T follicular helper cell (primary cell): ENCODE measurements around the gene TMEM179.

Experiments
- DNase-seq: peaks from one replicate; pipeline ENCODE4 v3.0.0-alpha.2; 2020; ENCODE audit warnings: low read depth

The TMEM179 gene

DNA sequence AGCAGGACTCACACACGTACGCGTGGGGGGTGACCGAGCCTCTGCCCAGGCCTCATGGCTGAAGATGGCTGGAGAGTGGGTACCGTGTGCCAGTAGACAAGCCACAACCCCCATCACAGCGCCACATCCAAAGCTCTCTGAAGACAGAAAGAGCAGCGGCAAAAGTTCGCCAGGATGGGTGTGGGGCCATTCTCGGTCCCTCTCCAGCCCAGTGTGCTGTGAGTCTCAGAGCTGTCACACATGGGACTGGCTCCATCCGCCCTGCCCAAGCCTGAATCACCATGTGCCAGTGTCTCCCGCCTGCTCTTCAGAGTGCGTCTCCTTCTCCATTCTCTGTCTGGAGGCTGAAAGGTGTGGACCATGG lies 5.7 kb downstream of the TMEM179 start:
- DNase-seq = no peak

DNA sequence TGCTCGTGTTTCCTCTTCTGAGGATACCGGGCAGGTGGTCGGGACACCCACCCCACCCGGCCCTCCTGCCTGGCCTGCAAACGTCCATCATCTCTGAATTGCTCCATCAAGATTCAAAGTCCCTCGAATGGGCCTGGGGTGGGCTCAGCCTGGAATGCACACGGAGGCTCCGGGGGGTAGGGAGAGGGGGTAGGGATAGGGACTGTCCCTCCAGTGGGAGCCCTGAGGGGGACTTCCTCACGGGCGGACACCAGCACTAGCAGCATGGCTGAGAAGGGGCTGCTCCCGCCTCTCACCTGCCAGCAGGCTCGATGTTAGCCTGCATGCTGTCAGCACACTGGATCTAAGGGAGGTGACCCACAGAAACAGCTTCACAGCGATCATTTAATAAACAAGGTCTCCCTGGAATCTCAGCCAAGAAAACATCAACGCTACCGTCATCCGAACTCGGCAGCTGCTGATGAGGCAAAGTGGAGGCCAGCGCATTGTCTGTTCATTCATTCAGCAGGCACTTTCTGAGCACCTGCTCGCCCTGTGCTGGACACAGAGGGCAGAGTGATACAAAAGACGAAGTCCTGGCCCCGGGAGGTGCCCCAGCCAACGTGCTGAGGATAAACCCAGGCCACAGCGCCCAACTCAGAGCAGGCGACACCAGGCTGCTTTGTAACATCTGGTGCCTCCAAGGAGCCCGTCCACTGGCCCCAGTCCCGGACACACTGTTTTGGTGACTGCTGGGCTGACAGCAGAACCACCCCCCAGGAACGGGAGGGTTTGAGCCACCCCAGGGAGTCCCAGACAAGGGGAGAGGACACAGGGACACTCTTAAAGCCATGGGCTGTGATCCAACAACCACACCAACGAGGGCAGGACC lies 6.3 kb downstream of the TMEM179 start:
- no peak for DNase-seq

DNA sequence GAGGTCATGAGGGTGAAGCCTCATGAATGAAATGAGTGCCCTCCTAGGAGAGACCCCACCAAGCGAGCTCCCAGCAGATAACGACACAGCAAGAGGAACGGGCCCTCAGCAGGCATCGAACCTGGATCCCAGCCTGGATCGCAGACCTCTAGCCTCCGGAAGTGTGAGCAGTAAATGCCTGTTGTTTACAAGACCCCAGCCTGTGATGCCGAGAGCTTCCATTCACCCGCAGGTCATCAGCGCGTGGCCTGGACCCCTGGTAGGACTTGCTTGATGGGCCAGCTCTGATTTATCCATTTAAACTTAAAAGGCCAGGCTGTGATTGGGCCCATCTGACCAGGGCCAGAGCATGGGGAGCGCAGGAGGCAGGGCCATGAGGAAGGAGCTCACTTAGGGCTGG lies 7.0 kb downstream of the TMEM179 start:
- no peak for DNase-seq

DNA sequence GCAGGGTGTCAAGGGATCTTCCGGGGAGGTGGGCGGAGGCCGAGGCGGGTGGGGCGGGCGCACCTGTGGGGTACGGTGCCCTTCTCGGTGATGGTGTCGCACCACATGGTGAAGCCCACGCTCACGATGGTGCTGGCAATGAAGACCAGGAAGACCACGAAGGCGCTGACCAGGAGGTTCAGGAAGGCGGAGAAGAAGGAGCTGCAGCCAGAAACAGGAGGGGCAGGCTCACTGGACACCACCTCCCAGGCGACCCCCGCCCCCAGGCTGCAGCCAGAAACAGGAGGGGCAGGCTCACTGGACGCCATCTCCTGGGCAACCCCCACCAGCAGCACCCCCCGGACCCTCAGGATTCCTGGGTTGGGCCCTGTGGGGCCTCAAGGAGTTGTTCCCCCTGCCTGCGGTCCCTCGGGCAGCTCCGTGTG lies 7.6 kb downstream of the TMEM179 start:
- DNase-seq = no peak

DNA sequence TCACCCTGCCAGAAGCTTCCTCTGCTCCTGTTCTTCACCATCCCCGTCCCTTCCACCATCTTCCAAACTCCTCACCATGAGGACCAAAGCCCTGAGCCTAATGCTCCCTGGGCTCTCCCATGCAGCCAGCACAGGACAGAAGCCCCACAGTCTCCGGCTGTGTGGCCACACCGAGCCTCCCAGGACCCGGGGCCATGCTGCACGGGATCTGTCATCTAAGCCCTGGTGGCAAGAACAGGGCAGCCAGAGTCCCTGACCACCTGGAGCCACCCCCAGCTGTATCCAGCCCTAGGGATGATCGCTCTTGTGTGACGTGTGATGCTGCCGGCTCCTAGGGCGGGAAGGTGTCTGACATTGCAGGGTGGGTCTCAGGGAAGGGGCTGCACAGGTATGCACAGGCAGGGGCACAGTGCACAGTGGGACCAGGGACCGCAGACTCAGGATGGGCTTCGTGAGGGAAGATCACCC lies 8.1 kb downstream of the TMEM179 start:
- no peak for DNase-seq

DNA sequence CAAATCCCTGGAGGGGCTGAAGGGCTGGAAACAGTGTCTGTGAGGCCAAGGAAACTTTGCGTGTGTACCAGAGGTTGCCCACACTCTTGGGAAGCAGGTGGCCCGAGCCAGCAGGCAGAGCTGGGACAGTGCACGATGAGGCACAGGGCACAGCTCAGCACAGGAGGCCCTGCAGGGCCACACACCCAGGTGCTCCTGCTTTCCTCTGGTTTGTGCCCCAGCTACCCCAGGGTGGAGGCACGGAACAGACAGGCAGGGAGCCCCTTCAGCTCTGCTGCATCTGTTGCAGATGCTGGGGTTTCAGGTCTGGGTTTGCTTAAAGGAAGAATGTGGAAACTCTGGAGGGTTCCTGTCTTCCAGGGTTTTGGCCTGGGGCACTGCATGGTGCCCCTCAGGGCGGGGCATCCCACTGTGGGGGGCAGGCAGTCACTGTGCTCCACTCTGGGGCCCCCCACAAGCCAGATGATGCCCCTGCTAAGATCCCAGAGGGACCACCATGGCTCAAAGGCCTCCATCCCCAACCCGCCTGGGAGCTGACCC lies 8.6 kb downstream of the TMEM179 start:
- DNase-seq = no peak

DNA sequence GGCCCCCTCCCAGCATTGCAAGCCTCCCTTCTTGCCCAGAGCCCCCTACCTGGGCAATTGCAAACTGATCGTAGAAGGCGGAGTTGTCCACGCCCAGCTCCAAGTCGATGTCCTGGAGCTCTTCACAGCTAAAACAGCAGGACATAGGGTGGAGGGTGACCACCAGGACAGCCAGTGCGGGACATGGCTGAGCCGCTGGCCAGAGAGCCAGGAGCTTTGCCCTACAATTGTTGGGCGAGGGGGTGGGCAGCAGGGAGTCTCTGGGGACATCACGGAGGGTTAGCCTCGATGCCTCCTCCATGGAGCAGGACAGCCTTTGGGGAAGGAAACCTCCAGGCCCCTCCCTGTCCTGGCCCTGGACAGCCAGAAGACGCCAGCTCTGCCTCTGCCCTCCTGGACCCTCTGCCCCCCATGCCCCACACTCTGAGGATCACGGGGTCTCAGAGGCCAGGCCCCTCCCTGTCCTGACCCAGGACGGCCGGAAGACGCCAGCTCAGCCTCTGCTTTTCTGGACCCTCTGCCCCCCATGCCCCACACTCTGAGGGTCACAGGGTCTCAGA lies 9.4 kb downstream of the TMEM179 start:
- DNase-seq = no peak

DNA sequence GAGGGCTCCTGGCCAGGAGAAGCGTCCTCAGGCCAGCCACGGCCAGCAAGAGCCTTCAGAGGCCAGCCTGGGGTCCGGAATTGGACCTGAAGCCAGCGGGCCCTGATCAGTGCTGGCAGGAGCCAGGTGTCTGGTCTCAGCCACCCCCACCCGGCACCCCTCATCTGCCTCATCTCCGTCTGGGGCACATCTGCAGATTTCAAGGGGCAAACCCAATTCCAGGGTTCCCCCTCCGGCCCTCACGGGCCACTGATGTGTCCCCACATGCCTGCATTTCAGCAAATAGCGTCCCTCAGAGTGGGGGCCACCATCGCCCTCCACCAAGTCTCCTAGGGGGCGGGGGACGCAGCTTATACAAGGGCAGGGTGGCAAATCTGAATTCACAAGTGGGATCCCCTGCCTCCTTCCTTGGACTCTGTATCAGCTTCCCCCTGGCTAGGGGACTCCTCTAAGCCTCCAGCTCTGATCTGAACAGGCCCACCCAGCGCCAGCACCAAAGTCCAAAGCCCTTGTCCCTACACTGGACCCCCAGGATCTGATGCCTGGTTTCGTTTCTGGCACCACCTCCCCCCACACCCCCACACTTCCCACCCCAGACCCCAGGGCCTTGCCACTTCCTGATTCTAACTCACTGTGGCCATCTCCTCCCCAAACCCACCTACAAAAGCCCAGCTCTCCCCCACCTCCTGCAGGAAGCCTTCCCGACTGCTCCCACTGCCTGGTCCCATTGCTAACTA lies 10.1 kb downstream of the TMEM179 start:
- no peak for DNase-seq

DNA sequence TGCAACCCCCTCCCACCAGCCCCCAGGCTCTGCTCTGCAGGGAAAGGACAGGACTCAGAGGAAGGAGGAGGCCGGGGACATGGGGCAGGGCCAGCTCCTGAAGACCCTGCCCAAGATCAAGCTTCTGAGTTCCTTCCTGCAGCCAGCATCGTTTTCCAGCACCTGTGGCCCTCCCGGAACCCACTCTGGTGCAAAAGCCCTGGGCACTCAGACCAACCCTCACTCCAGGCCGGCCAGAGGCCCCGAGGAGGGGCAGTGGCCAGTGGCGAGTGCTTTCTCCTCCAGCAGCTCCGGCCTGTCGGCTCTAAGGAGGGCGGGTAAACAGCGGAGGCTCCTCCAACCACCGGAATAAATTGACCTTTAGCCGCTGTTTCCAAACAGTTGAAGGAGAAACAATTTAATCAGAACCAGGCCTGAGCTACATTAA lies 10.8 kb downstream of the TMEM179 start:
- no peak for DNase-seq

DNA sequence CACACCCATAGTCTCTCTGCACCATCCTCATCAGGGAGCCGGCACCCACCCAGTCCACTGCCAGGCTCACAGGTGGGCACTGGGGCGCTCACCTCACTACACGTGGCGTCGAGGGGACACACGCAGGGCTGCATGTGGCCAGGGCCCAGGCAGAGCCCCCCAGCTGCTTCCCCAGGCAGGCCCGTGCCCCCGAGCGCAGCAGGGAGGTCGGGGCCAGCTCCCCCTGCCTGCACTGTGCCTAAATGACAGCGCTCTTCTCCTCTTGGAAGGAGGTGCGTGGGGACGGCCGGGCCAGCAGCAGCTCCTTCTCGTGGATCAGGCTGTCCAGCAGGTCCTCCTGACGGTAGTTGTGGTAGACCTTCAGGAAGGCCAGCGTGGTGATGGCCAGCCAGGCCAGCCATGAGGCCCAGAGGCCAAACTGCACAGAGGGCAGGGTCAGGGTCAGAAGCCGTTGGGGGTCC lies 11.3 kb downstream of the TMEM179 start:
- DNase-seq = no peak

DNA sequence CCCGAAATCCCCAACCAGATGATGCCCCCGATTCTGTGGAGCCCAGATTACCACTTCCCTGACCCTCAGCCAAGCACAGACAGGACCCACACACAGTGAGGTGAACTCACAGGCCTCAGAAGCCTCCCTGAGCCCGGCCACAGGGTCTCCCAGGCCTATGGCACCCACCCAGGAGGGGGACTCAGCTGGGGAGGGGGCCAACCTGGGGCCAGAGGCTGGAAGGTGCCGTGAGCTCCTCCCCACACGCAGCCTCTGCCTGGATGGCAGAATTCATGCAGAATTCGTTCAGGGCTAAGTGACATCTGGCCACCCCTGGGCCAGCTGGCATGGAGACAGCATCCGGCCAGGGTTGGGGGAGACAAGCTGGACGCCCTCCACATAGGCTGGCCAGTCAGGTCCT lies 11.8 kb downstream of the TMEM179 start:
- DNase-seq = no peak

DNA sequence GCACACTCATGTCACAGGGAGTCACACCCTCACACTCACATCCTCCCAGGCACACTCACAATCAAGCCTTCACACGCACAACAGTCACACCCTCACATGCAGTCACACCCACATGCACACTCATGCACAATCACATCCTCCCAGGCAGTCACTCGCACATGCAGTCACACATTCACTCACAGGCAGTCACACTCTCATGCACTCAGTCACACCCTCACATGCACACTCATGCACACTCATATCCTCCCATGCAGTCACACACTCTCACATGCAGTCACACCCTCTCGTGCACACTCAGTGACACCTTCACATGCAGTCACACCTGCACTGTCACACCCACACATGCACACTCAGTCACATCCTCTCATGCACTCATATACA lies 12.3 kb downstream of the TMEM179 start:
- DNase-seq = no peak

DNA sequence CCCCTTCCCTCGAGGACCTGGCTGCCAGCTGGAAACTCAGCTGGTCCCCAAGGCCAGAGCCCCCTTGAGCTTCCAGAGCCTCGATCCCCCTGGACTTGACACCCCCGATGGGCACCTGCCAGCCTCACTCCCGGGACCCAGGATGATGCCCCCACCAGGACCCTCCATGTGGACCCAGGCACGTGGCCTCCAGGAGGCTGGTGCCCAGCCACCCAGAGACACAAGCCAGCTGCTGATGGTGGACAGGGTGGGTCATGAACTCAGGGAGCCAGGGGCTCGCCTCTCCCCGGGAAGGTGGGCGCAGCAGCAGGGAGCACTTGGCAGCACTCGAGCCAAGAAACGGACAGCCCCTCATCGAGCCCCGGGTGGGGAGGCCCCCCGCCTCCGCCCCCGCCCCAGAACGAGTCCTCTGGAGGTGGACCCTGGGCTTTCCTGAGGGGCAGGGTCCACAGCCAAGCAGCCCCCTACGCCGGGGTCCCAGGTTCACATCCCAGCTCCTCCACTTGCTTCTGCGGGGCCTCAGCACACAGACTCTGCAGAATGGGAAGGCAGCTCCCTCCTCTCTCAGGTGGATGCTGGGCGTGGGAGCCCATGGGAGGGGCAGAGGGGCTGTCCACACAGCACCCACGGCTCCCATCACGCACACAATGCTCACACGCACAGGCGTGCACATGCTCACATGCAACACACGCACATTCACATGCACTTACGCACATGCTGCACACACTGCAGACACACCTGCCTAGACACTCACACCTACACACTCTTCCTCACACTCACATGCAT lies 12.9 kb downstream of the TMEM179 start:
- no peak for DNase-seq

DNA sequence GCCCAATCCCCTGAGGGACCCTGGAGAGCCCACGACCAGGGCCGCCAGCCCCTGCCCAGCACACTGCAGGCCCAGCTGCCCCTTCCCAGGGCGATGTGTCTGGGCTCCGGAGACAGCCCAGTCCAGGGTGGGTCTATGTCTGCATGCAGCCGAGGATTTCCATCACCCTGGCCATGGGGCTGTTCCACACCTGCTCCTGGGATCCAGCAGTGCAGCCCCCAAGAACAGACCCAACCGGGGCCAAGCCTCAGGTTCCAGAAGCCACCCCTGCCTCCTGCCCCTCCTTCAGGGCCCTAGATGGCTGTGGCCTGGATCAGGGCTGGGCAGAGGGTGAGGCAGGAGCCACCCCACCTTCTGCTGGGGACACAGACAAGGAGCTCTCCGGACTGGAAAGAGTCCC lies 13.5 kb downstream of the TMEM179 start:
- DNase-seq = no peak

DNA sequence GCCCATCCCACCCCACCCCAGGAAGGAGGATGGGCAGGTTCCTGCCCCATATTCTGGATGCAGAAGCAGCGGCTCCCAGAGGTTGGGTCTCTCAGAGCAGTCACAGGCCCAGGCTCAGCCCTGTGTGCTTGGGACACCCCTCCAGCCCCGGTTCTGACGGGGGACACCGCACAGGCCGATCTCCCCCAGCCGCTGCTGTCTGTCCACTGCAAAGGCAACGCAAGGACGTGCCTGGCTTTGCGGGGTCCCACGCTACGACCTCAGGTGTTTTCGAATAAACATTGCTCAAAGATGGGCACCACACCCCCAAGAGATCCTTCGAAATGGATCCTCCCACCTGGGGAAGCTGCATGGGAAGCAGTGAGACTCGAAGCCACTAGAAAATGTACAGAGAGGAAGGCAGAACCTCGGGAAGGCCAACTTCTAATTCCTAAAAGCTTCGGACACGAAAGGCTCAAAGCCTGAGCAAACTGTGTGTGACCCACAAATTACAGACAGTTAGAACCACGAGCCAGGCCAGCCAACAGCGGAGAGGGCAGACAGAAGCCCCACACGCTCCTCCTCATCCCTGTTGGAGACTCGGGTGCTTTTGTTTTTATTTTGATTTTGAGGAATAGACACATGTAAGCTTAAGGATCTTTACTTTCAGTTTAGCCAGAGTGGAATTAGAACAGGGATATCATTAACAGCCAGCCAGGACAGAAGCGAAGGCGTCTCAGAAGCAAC lies 14.2 kb downstream of the TMEM179 start:
- DNase-seq = no peak

DNA sequence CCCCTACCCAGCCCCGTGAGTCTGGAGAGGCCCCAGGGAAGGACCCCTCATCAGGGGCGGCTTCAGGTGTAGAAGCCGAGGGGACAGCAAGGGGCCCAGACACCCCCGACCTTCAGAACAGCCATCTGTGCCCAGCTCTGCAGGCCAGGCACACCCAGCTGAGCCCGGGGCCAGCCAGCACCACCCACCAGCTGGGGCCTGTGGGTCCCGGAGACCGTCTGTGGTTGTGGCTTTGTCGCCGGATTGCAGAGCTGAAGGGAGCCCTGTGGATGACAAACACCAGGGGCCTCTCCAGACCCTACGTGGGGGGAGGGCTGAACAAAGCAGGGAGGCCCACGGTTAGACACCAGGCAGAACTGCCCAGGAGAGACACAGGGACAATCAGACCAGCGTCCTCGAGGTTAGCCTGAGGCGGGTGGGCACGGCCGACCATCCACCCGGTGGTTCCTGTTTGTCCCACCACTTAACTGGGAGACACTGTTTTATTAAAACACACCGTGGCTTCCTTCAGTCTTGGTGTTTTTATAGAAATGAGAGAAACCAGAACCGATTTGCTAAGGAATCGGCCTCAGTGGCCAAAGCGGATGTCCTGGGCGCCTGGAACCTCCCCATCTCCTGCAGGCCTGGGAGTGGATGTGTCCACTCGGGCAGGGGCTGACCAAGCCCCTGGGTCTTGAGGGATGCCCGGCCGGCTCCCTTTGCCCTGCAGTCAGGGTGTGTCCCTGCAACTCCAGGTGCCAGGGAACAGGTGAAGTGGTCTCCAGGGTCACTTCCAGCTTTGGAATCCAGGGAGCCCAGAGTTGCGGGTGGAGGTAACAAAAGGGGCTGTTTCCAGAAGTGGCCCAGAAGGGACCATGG lies 15.0 kb downstream of the TMEM179 start:
- DNase-seq = no peak

DNA sequence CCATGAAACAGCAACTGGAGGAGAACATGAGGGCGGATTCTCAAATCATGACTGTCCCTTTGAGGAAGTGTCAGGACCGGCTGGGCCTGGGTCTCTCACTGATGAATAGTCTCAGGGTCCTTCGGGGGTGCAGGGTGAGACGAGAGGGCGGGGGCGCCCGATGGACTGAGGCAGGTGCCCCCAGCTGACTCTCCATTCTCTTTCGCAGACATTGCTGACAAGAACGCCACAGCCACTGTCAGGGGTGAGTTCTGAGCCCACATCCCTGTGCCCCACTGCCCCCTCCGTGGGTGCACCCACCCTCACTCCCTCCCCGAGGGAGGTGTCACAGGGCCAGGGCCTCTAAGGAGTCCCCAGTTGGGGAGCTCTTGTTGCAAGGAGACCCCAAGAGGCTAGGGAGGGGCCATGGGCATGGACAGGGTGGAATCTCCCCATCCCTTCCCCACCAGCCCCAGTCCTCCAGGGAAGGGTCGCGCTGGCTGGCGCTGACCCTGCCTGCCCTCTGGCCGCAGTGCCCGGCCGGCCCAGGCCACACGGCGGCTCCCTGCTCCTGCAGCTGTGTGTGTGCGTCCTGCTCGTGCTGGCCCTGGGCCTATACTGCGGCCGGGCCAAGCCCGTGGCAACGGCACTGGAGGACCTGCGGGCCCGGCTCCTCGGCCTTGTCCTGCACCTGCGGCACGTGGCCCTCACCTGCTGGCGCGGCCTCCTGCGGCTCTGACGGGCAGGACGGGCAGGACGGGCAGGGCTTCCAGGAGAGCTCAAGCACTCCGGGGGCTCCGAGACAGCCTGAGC lies 16.3 kb downstream of the TMEM179 start:
- no peak for DNase-seq

DNA sequence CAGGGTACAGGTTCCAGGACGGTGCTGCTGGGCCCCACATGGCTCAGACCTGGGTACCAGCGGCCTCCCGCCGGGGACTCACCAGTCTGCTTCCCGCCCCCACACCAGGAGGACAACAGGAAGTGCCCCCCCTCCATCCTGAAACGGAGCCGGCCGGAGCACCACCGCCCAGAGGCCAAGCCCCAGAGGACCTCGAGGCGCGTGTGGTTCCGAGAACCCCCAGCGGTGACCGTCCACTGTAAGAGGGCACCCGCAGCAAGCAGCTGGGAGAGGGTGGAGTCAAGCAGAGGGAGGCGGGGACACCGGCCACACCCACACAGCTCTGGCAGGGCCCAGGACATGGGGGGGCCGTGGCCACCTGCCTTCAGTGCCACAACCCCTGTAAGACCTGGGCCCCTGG lies 16.9 kb downstream of the TMEM179 start:
- DNase-seq = no peak
